T-helper 2 cell treated with Interferon-gamma antibody and Interleukin-4, amounts not matched to agents 5 μg/mL and 100 μg/mL, for 36 hours (primary cell): Measurements from ENCODE around the gene CHMP4B.
A peak's percentile ranks its signal among the peaks of the same experiment; 100 is the strongest.

ENCODE experiments used
- DNase-seq: peaks from one replicate; pipeline ENCODE4 v3.0.0; 2021; ENCODE audit warnings: low spot score
- H3K27ac Mint-ChIP-seq: one replicate; pipeline ENCODE4 v1.8.0; 2021; ENCODE audit warnings: mild to moderate bottlenecking, mixed read lengths
- H3K27me3 Mint-ChIP-seq: one replicate; pipeline ENCODE4 v1.8.0; 2021; ENCODE audit warnings: low read depth, mixed read lengths
- H3K36me3 Mint-ChIP-seq: one replicate; pipeline ENCODE4 v1.8.0; 2021; ENCODE audit warnings: low read depth, mixed read lengths
- H3K4me1 Mint-ChIP-seq: one replicate; pipeline ENCODE4 v1.8.0; 2021; ENCODE audit warnings: low read depth, mixed read lengths
- H3K4me3 Mint-ChIP-seq: one replicate; pipeline ENCODE4 v1.8.0; 2022; ENCODE audit warnings: mild to moderate bottlenecking, moderate library complexity, mixed read lengths
- H3K9me3 Mint-ChIP-seq: one replicate; pipeline ENCODE4 v1.8.0; 2021; ENCODE audit warnings: mixed read lengths

Gene CHMP4B, protein sequence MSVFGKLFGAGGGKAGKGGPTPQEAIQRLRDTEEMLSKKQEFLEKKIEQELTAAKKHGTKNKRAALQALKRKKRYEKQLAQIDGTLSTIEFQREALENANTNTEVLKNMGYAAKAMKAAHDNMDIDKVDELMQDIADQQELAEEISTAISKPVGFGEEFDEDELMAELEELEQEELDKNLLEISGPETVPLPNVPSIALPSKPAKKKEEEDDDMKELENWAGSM

DNA sequence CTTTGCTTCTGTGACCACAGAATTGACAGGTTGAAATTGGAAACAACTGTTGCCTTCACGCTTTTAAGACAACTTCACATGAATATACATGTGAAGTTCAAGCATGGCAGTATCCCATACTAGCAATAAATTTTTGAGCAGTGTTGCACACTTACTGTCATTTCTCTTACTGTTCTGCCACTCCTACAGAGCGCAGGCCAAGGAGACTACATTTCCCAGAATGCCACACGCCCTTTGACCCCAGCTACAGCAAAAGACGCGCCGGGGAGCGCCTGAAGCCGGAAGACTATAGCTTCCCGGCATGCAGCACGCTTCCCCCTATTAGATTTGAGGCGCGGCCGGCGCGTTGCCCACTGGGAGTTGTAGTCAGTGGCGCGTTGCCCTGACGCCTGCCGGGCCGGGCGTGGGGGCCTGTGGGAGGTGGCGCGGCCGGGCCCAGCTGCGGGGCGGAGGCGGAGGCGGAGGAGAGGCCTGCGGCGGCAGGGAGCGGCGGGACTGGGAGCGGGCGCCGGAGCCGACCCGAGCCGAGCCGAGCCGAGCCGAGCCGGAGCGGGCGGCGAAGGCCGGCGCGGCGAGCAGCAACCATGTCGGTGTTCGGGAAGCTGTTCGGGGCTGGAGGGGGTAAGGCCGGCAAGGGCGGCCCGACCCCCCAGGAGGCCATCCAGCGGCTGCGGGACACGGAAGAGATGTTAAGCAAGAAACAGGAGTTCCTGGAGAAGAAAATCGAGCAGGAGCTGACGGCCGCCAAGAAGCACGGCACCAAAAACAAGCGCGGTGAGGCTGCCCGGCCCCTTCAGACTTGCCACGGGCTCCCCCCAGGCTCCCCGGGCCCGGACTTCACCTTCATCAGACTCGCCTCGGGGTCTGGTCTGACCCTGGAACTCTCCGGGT lies at the start of gene CHMP4B:
Gene CHMP4B, plus strand, starts transcription at position 464 of the 891 bp plus-strand sequence. Its CDS starts 121 bp downstream, at position 585.
- Mint-ChIP-seq H3K4me3 (peak within 1 kb of the TSS; percentile 90), H3K27ac (peak within 1 kb of the TSS; percentile 99), H3K4me1 (peaks cover 34% of the 10 kb centered on the region), H3K9me3 (no peaks in the 10 kb centered on the region), H3K36me3 (peaks cover 26% of the 10 kb centered on the region), H3K27me3 (no peaks in the 10 kb centered on the region)
- DNase-seq, result peak; percentile 99

DNA sequence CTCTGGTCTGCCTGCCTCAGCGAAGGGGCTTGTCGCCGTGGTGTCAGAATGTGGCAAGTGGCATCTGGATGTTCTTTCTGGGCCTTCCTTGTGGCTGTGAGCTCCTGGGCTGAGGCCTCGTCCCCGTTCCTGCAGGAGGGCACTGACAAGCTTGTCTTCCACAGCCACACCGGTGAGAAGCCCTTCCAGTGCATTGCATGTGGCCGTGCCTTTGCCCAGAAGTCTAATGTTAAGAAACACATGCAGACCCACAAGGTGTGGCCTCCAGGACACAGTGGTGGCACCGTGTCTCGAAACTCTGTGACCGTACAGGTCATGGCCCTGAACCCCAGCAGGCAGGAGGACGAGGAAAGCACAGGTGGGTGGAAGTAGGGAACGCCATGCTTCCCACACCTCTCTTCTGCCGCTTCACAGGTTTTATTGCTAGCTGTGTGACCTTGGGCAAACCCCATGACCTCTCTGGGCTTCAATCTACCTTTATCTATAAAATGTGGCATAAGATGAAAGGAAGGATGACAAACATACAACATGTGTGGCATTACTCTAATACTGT lies 49.4 kb upstream of the CHMP4B start:
- Mint-ChIP-seq H3K4me1 (no peaks in the 10 kb centered on the region), H3K9me3 (peaks cover 4% of the 10 kb centered on the region), H3K27ac (no peak overlapping the region), H3K27me3 (no peaks in the 10 kb centered on the region), H3K4me3 (no peak overlapping the region), H3K36me3 (peaks cover 21% of the 10 kb centered on the region)
- DNase-seq, result no peak

DNA sequence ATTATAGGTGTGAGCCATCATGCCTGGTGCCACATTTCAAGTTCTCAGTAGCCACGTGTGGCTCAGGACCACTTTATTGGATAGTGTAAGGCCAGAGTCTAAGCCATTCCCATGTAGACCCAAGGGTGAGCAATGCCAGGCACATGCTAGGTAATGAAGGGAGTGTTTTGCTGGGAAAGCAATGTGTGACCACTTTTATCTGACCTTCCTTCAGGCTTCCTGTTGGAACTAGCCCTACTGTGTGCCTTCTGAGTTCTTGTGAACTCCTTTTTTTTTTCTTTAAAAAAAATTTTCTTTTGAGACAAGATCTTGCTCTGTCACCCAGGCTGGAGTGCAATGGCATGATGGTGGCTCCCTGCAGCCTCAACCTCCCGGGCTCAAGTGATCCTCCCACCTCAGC lies 46.0 kb upstream of the CHMP4B start:
- Mint-ChIP-seq H3K27me3 (no peaks in the 10 kb centered on the region), H3K4me3 (no peak overlapping the region), H3K4me1 (no peaks in the 10 kb centered on the region), H3K27ac (no peak overlapping the region), H3K9me3 (no peaks in the 10 kb centered on the region), H3K36me3 (peaks cover 10% of the 10 kb centered on the region)
- DNase-seq, result no peak

DNA sequence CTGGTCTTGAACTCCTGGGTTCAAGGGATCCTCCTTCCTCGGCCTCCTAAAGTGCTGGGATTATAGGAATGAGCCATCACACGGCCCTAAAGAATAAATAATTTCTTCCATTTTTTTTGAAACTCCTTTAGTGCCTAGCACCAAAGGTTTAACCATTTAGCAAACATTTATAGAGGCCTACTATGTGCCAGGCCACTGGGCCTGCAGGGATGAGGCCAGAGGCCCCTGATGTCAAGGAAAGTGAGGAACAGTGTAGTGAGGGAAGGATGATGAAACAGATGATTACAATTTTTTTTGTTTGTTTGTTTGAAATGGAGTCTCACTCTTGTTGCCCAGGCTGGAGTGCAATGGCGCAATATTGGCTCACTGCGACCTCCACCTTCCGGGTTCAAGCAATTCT lies 45.6 kb upstream of the CHMP4B start:
- Mint-ChIP-seq H3K4me3 (no peak overlapping the region), H3K9me3 (no peaks in the 10 kb centered on the region), H3K36me3 (peaks cover 10% of the 10 kb centered on the region), H3K27ac (no peak overlapping the region), H3K4me1 (no peaks in the 10 kb centered on the region), H3K27me3 (no peaks in the 10 kb centered on the region)
- DNase-seq, result no peak

DNA sequence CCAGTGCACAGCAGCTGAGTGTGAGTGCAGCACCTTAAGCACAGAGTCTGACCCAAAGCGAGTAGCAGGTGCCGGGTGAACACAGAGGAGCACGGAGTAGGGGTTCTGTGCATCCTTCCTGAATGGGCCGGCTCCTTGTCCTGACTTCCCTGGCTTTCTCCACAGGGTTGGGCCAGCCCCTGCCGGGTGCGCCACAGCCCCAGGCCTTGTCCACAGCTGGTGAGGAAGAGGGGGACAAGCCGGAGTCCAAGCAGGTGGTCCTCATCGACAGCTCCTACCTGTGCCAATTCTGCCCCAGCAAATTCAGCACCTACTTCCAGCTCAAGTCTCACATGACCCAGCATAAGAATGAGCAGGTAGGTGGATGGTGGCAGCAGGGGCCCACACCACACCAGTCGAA lies 44.5 kb upstream of the CHMP4B start:
- Mint-ChIP-seq H3K9me3 (no peaks in the 10 kb centered on the region), H3K36me3 (peaks cover 9% of the 10 kb centered on the region), H3K4me1 (no peaks in the 10 kb centered on the region), H3K27me3 (no peaks in the 10 kb centered on the region), H3K27ac (no peak overlapping the region), H3K4me3 (no peak overlapping the region)
- DNase-seq, result no peak

DNA sequence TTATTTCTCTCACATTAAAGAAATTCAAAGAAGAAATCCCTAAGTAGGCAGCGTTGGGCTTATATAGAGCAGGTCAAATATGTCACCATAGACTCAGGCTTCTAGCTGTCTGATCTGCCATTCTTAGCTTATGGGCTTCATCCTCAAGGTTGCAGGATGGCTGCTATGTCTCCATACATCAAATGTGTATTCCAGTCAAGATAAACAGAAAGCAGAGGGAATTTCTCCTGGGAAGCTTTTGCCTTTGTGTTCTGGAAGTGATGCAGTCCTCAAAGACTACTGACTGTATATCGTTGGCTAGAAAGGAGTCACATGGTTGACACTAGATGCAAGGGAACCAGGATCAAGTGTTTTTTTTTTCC lies 43.4 kb upstream of the CHMP4B start:
- no peak overlapping the region for H3K27ac Mint-ChIP-seq
- no peaks in the 10 kb centered on the region for H3K27me3 Mint-ChIP-seq
- no peaks in the 10 kb centered on the region for H3K4me1 Mint-ChIP-seq
- H3K36me3 Mint-ChIP-seq, result peaks cover 6% of the 10 kb centered on the region
- H3K4me3 Mint-ChIP-seq, result no peak overlapping the region
- H3K9me3 Mint-ChIP-seq, result no peaks in the 10 kb centered on the region
- no peak for DNase-seq

DNA sequence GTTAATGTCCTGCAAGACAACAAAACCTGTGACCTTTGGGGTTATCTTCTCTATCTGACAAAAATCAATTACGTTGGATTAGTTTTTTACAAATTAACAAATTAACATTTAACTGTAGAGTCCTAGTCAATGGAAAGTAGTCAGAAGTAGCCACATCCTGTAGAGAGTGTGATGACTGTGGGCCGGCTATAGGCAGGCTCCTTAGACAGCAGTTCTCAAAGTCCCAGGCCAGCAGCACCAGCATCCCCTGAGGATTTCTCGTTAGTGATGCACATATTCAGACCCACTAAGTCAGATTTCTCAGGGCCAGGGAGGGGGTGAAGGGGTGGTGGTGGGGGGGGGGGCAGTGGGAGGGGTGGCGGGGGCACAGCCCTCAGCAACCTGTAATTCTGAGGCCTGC lies 42.1 kb upstream of the CHMP4B start:
- Mint-ChIP-seq H3K4me3 (no peak overlapping the region), H3K36me3 (peaks cover 6% of the 10 kb centered on the region), H3K9me3 (no peaks in the 10 kb centered on the region), H3K27me3 (no peaks in the 10 kb centered on the region), H3K27ac (peak overlapping the region; percentile 36), H3K4me1 (no peaks in the 10 kb centered on the region)
- no peak for DNase-seq

DNA sequence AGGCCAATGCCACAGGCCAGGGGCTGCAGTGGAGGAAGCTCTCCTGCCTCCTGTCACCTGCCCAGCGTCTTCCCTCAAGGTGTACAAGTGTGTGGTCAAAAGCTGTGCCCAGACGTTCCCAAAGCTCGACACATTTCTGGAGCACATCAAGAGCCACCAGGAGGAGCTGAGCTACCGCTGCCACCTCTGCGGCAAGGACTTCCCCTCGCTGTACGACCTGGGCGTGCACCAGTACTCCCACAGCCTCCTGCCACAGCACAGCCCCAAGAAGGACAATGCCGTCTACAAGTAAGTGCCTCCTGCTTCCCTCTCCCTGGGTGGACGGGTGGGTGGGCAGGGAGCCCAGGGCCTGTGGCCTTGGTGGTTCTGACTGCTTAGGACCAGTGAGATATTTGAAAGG lies 41.1 kb upstream of the CHMP4B start:
- Mint-ChIP-seq H3K27ac (no peak overlapping the region), H3K27me3 (no peaks in the 10 kb centered on the region), H3K36me3 (peaks cover 6% of the 10 kb centered on the region), H3K9me3 (no peaks in the 10 kb centered on the region), H3K4me1 (no peaks in the 10 kb centered on the region), H3K4me3 (no peak overlapping the region)
- no peak for DNase-seq

DNA sequence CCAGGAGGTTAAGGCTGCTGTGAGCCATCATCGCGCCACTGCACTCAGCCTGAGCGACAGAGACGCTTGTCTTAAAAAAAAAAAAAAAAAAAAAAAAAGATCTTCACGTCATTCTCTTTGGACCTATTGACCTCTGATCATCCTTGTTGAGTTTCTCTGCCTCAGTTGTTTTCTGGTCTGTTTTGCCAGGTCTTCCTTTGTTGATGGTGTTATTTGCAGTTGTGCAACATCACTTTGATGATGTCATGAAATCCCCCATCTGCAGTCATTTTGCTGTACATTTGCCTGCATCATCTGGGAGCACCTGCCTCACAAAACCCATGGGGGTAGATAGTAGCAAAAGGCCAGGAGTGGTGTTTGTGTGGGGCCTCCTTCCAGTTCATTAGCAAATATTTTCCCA lies 39.2 kb upstream of the CHMP4B start:
- Mint-ChIP-seq H3K27me3 (no peaks in the 10 kb centered on the region), H3K9me3 (no peaks in the 10 kb centered on the region), H3K4me1 (no peaks in the 10 kb centered on the region), H3K27ac (no peak overlapping the region), H3K36me3 (peaks cover 5% of the 10 kb centered on the region), H3K4me3 (no peak overlapping the region)
- DNase-seq, result no peak

DNA sequence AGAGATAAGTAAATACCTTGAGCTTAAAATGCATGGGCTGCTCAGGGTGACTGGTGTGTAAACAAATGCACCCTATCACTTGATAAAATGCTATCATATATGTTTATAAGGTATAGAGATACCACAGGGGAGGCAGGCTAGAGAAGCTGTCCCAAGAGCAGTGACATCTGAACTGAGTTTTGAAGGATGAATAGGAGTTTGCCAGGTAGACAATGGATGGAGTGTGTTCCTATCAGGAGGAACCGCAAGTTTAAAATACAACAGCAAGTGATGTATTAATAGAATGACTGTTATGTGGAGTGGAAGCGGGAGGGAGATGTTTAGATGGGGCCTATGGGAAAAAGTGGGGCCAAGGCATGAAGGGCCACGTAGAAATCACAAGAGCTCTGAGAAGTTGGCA lies 38.7 kb upstream of the CHMP4B start:
- Mint-ChIP-seq H3K9me3 (no peaks in the 10 kb centered on the region), H3K4me3 (no peak overlapping the region), H3K27ac (no peak overlapping the region), H3K36me3 (peaks cover 5% of the 10 kb centered on the region), H3K27me3 (no peaks in the 10 kb centered on the region), H3K4me1 (no peaks in the 10 kb centered on the region)
- no peak for DNase-seq

DNA sequence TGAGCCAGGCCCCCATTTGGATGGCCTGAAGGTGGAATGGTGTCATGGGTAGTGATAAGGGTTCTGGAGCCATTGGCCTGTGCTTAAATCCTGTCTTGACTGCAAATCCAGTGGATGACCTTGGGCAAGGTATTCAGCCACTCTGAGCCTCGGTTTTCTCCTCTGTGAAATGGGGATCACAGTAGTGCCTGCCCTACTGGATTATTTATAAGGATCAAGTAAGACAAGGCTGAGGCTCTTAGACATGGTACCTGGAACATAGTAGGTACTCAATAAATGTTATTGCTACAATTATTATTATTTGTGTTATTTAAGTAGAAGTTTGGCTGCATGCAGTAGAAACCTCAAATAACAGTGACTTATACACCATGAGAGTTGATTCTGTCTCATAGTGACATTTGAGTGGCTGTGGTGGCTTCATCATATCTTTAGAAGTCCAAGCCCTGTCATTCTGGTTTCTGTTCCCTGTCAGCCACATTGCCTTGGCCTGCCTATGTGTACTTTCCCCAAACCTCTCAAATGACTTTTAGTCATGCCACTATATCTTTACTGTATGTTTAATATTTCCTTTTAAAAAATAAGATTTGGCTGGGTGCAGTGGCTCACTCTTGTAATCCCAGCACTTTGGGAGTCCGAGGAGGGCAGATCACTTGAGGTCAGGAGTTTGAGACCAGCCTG lies 37.6 kb upstream of the CHMP4B start:
- H3K4me1 Mint-ChIP-seq, result peaks cover 1% of the 10 kb centered on the region
- H3K27ac Mint-ChIP-seq, result no peak overlapping the region
- no peak overlapping the region for H3K4me3 Mint-ChIP-seq
- no peaks in the 10 kb centered on the region for H3K9me3 Mint-ChIP-seq
- peaks cover 2% of the 10 kb centered on the region for H3K36me3 Mint-ChIP-seq
- no peaks in the 10 kb centered on the region for H3K27me3 Mint-ChIP-seq
- peak; percentile 53 for DNase-seq

DNA sequence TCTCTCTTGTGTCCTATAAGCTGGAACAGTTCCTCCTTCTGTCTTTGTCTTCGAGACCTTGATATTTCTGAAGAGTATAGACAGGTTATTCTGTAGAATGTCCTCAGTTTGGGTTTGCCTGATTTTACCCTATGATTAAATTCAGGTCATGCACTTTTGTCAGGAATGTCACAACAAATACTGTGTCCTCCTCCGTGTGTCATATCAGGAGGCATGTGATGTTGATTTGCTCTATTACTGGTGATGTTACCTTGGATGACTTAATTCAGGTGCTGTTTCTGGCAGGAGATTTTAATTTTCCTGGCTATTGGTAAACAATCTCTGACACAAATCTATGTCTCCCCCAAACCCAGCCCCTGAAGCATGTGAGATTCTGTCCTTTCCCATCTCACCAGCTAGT lies 33.3 kb upstream of the CHMP4B start:
- H3K4me3 Mint-ChIP-seq, result no peak overlapping the region
- H3K36me3 Mint-ChIP-seq, result peaks cover 8% of the 10 kb centered on the region
- H3K27me3 Mint-ChIP-seq, result no peaks in the 10 kb centered on the region
- no peak overlapping the region for H3K27ac Mint-ChIP-seq
- peaks cover 15% of the 10 kb centered on the region for H3K4me1 Mint-ChIP-seq
- DNase-seq, result no peak
- H3K9me3 Mint-ChIP-seq, result no peaks in the 10 kb centered on the region

DNA sequence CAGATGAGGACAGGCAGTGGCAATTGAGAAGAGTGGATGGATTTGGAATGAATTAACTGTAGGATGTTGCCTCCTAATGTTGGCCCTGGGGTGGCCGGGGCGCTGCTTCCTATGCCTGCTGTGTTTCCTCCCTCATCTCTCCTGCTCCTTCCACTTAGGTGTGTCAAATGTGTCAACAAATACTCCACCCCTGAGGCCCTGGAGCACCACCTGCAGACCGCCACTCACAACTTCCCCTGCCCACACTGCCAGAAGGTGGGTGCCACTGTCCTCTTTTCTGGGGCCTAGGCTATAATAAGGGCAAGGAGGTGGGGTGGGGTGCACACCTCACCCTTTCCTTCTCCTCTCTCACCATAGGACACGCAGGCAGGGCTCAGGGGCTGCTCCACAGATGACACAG lies 30.0 kb upstream of the CHMP4B start:
- H3K4me1 Mint-ChIP-seq, result peaks cover 18% of the 10 kb centered on the region
- H3K4me3 Mint-ChIP-seq, result no peak overlapping the region
- H3K27ac Mint-ChIP-seq, result peak overlapping the region; percentile 3
- H3K36me3 Mint-ChIP-seq, result peaks cover 12% of the 10 kb centered on the region
- no peaks in the 10 kb centered on the region for H3K9me3 Mint-ChIP-seq
- H3K27me3 Mint-ChIP-seq, result no peaks in the 10 kb centered on the region
- no peak for DNase-seq

DNA sequence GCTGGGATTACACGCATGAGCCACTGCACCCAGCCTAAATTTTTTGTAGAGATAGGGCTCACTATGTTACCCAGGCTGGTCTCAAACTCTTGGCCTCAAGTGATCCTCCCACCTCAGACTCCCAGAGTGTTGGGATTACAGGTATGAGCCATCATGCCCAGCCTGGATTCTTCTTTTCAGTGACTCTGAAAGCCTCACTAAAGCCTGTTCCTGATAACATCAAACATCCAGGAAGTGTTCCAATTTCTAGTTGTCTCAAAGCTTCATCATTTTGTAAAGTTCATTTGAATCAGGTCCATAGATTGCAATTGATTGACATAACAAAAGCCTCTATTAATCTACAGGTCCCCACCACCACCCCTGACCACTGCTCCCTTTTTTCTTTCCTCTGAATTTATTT lies 29.2 kb upstream of the CHMP4B start:
- DNase-seq, result no peak
- no peak overlapping the region for H3K4me3 Mint-ChIP-seq
- H3K36me3 Mint-ChIP-seq, result peaks cover 12% of the 10 kb centered on the region
- H3K9me3 Mint-ChIP-seq, result no peaks in the 10 kb centered on the region
- H3K27me3 Mint-ChIP-seq, result no peaks in the 10 kb centered on the region
- H3K4me1 Mint-ChIP-seq, result peaks cover 22% of the 10 kb centered on the region
- no peak overlapping the region for H3K27ac Mint-ChIP-seq
